VCaP (cell line): ENCODE measurements around the gene PDE10A.

ENCODE experiments used
- H3K27ac ChIP-seq: fragments of 450-650 bp; 2 replicates; pipeline ENCODE4 v1.5.1; 2017
- TF ChIP-seq, protein P1 (sequence below): fragments of 450-650 bp; conservative IDR thresholded peaks from 2 replicates; pipeline ENCODE4 v1.5.1; 2017; ENCODE audit warnings: mild to moderate bottlenecking, moderate library complexity

PDE10A gene

DNA sequence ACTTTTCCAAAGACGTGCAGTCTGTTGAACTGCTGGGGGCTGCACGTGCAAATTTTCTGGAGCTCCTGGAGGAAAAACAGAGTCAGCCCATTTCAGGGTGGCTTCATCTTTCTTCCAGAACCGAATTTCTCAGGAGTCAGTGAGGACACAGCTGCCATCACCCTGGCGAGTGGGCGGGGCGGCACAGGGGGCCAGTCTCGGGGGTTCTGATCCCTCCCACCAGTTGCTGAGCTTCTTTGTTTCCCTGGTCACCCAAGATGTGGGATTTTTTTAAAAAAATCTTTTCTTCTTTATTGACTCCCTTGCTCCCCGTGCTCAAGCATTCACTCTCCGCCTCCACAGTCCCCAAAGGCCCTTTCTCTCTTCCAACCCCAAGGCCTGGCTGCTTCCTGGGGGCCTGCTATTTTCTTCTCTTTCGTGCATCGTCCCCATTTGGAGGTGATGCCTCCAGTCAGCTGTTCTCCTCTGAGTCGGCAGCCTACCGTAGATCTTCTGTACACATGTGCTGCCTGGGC, 362.6 kb downstream of the PDE10A start:
- TF ChIP-seq, protein P1, sequence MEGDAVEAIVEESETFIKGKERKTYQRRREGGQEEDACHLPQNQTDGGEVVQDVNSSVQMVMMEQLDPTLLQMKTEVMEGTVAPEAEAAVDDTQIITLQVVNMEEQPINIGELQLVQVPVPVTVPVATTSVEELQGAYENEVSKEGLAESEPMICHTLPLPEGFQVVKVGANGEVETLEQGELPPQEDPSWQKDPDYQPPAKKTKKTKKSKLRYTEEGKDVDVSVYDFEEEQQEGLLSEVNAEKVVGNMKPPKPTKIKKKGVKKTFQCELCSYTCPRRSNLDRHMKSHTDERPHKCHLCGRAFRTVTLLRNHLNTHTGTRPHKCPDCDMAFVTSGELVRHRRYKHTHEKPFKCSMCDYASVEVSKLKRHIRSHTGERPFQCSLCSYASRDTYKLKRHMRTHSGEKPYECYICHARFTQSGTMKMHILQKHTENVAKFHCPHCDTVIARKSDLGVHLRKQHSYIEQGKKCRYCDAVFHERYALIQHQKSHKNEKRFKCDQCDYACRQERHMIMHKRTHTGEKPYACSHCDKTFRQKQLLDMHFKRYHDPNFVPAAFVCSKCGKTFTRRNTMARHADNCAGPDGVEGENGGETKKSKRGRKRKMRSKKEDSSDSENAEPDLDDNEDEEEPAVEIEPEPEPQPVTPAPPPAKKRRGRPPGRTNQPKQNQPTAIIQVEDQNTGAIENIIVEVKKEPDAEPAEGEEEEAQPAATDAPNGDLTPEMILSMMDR, result no peak
- H3K27ac ChIP-seq, result no peak overlapping the region

GRCh38 chr6:165298875-165299274, 364.2 kb downstream of the PDE10A start:
- TF ChIP-seq, protein P1, result no peak
- no peak overlapping the region for H3K27ac ChIP-seq

GRCh38 chr6:165298402-165298801, 364.6 kb downstream of the PDE10A start:
- no peak overlapping the region for H3K27ac ChIP-seq
- TF ChIP-seq, protein P1, result no peak

DNA sequence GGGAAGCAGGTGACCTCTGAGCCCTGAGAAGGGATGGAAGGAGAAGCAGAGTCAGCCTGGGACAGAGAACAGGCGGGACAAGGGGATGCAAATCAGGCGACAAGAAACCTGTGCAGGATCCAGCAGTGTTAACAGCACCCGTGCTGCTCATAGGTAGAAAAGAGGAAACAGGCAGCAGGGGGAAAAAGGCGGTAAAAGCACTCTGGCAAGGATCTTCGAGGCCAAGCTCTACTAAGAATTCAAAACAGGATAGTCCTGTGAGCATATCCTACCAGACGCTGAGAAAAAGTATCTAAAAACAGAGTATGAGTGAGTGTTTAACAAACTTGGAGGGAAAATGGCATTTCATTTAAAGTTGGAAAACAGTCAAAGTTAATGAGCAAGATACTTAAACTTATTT, 370.4 kb downstream of the PDE10A start:
- no peak overlapping the region for H3K27ac ChIP-seq
- TF ChIP-seq, protein P1, result no peak
